ENCODE measurements around the gene BCL2L12.

The BCL2L12 gene

DNA sequence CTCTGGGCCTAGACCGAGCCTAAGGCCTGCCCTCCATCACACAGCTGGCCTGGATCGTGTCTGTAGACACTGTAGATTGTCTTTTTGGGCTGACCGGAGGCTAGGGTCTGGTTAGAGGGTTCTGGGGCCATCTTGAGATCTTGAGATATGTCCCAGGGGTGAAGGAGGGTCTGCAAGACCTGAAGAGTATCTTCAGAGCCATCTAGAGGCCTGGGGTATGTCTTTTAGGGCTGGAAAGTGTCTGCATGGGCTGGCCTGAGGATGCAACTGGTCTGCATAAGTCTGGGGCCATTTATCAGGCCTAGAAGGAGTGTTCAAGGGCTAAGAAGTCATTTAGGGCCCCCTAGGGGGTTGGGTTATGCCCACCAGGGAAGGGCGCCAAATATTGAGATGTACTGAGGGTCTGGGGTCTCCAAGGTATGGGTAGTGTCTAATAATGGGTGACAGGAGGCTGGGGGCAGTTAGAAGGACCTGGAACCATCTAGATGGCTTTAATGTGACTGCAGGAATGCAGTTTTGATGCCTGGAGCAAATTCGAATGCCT, 23.2 kb upstream of the BCL2L12 start:
- DNase-seq (ENCODE audit: low spot score) = no peak

DNA sequence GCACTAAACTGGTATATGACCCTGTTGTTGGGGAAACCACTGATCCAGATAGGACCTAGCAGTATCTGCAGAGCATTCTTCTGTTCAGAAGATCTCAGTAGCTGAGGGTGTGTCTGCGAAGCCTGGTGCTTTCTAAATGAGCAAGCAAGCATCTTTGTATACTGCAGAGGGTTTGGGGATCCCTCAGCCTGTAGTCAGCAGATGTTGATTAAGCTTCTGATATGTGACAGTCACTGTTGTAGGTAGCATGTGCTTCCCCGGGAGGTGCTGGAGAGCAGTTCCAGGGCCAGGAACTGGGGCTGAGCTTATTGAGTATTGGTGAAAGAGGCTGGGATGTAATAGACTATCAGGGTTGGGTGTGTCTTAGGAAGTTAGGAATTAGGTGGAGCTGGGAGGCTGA, 22.3 kb upstream of the BCL2L12 start:
- no peak for DNase-seq (ENCODE audit: low spot score)

DNA sequence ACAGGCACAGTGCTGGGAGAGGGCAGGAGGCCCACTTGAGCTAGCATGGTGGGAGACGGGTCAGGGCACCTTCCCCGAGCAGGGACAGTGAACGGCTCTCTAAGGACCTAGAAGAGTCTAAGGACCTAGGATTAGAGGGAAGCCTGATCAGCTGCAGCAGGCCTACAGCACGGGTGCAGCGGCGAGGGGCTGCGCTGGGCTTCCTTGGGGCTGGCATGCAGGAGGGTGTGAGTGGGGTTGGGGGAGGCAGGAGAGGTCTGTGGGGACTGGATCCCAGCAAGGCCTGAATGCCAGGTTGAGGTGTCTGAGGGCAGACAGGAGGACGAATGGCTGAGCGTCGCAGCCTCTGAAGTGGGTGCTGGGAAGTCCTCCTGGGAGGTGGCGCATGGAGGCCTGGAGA, 20.1 kb upstream of the BCL2L12 start:
- DNase-seq (ENCODE audit: low spot score) = no peak

DNA sequence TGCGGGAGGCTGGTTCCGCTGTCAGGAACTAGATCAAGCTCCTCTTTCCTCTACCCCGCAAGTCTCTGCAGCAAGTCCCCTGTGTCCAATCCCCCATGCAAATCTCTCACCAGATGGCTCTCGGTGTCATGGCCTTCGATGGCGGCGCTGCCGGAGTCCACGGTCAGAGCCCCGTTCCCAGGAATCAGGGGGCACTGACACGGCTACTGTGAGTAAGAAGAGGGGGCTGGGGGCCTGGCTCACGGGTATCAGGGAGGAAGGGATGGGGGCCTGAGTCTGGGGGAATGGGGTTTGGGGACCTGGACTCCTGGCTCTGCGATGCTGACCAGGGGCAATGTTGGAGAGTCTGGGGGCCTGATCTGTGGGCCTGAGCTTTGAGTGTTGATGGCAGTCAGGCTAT, 19.7 kb upstream of the BCL2L12 start:
- DNase-seq (ENCODE audit: low spot score) = no peak

DNA sequence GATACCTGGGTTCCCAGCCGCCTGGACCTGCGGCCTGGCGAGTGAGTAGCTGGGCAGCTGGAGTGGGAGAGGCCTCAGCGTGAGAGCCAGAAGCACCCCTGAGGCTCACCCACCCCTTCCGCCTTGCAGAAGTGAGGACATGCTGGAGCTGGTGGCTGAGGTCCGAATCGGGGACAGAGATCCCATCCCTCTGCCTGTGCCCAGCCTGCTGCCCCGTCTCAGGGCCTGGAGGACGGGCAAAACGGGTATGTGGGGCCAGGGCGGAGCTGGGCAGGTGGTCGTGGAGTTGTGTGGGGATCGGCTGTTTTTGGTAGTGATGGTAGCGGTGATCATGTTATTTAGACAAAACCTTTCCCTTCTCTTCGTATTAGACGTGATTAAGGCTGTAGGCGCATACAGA, 19.1 kb upstream of the BCL2L12 start:
- no peak for DNase-seq (ENCODE audit: low spot score)

DNA sequence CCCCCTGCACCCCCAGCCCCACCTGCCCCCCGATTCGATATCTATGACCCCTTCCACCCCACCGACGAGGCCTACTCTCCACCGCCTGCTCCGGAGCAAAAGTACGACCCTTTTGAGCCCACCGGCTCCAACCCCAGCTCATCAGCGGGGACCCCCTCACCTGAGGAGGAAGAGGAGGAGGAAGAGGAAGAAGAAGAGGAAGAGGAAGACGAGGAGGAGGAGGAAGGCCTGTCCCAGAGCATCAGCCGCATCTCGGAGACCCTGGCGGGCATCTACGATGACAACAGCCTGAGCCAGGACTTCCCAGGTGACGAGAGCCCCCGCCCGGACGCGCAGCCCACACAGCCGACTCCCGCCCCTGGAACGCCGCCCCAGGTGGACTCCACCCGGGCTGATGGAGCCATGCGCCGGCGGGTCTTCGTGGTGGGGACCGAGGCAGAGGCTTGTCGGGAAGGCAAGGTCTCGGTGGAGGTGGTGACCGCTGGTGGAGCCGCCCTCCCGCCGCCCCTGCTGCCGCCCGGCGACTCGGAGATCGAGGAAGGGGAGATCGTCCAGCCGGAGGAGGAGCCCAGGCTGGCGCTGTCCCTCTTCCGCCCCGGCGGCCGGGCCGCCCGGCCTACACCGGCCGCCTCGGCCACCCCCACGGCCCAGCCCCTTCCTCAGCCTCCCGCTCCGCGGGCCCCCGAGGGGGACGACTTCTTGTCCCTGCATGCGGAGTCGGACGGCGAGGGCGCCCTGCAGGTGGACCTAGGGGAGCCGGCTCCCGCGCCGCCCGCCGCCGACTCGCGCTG, 14.5 kb upstream of the BCL2L12 start:
- no peak for DNase-seq (ENCODE audit: low spot score)

DNA sequence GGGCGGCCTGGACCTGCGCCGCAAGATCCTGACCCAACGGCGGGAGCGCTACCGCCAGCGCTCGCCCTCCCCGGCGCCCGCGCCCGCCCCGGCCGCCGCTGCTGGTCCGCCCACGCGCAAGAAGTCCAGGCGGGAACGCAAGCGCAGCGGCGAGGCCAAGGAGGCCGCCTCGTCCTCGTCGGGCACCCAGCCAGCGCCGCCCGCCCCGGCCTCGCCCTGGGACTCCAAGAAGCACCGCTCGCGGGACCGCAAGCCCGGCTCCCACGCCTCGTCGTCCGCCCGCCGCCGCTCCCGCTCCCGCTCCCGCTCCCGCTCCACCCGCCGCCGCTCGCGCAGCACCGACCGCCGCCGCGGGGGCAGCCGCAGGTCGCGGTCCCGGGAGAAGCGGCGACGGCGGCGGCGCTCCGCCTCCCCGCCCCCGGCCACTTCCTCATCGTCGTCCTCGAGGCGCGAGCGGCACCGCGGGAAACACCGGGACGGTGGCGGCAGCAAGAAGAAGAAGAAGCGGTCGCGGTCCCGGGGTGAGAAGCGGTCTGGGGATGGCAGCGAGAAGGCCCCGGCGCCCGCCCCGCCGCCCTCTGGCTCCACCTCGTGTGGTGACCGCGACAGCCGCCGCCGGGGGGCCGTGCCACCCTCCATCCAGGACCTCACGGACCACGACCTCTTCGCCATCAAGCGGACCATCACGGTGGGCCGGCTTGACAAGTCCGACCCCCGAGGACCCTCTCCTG, 13.7 kb upstream of the BCL2L12 start:
- DNase-seq (ENCODE audit: low spot score) = no peak

DNA sequence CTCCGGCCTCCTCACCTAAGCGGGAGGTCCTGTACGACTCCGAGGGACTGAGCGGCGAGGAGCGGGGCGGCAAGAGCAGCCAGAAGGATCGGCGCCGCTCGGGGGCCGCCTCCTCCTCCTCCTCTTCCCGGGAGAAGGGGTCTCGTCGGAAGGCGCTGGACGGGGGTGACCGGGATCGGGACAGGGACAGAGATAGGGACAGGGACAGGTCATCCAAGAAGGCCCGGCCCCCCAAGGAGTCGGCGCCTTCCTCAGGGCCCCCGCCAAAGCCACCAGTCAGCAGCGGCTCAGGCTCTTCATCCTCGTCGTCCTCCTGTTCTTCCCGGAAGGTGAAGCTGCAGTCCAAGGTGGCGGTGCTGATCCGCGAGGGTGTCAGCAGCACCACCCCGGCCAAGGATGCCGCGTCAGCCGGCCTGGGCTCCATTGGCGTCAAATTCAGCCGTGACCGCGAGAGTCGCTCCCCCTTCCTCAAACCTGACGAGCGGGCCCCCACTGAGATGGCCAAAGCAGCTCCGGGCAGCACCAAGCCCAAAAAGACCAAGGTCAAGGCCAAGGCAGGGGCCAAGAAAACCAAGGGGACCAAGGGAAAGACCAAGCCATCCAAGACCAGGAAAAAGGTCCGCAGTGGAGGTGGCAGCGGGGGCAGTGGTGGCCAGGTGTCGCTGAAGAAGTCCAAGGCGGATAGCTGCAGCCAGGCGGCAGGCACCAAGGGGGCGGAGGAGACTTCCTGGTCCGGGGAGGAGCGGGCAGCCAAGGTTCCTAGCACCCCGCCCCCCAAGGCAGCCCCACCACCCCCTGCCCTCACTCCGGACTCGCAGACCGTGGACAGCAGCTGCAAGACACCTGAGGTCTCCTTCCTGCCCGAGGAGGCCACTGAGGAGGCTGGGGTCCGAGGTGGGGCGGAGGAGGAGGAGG, 12.9 kb upstream of the BCL2L12 start:
- no peak for DNase-seq (ENCODE audit: low spot score)

DNA sequence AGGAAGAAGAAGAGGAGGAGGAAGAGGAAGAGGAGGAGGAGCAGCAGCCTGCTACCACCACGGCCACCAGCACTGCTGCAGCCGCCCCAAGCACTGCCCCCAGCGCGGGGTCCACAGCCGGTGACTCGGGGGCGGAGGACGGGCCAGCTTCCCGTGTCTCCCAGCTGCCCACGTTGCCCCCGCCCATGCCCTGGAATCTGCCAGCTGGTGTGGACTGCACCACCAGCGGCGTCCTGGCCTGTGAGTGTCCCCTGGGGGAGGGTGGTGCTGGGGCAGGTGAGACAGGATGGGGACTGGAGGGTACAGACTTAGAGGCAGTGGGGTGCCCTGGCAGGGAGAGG, 12.3 kb upstream of the BCL2L12 start:
- DNase-seq (ENCODE audit: low spot score) = no peak

DNA sequence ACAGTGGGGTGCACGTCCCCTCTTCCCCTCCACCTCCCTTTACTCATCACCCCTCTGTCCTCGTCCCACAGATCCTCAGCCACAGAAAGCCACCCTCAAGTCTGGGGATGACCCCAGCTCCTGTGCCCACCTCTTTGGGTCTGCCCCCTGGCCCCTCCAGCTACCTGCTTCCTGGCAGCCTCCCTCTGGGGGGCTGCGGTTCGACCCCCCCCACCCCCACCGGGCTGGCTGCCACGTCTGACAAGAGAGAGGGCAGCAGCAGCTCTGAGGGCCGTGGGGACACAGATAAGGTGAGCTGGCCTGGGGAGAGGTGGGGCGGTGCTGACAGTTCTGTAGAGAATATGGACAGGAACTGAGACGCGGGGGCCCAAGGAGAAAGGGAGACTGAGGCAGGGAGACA, 11.2 kb upstream of the BCL2L12 start:
- no peak for DNase-seq (ENCODE audit: low spot score)

DNA sequence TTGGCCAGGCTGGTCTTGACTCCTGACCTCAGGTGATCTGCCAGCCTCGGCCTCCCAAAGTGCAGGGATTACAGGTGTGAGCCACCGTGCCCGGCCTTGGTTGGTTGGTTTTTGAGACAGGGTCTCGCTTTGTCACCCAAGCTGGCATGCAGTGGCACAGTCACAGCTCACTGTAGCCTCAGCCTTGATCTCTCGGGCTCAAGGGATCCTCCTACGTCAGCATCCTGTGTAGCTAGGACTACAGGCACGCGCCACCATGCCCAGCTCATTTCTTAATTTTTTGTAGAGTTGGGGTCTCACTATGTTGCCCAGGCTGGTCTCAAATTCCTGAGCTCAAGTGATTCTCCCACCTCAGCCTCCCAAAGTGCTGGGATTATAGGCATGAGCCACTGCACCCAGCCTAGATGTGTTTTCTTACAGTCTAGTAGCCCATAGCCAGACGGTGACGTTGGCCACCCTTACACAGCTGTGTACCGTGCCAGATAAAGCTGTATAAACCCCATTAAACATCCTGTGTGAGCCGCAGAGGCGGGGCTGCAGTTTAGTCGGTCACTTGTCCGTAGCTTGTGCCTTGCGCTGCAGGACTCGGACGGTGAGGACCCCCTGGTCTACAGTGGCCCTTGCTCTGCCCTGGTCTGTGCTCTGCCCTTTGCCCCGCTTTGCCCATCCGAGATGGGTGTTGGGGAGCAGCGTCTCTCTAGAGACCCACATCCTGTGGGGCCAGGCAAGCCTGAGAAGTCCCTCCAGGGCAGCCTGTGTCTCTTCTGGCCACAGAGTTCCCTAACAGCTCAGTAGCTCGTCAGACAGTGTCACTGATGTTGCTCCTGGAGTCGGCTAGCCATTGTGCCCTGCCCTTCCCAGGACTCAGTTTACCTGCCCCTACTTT, 9.9 kb upstream of the BCL2L12 start:
- DNase-seq (ENCODE audit: low spot score) = no peak

DNA sequence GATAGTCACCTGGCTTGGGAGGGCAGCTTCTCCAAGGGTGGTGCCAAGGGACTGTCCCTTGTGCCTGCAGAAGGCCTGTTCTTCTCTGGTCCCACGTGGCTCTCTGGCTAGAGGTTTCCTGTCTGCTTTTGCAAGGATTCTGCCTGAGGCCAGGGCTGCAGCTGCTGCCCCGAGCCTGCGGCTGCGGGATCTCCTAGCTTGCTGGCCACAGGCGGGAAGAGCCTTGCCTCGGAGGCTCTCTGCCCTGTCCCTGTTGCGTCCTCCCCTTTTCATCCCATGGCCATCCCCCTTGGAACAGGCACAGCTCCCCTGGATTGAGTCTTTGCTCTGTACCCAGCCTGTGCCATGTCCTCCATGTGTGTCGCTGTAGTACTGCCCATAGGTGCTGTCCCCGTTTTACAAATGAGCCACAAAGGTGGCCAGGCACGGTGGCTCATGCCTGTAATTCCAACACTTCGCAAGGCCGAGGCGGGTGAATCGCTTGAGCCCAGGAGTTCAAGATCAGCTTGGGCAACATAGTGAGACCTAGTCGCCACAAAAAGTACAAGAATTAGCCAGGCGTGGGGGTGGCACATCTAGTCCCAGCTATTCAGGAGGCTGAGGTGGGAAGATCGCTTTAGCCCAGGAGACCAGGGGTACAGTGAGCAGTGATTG, 9.2 kb upstream of the BCL2L12 start:
- DNase-seq (ENCODE audit: low spot score) = no peak

DNA sequence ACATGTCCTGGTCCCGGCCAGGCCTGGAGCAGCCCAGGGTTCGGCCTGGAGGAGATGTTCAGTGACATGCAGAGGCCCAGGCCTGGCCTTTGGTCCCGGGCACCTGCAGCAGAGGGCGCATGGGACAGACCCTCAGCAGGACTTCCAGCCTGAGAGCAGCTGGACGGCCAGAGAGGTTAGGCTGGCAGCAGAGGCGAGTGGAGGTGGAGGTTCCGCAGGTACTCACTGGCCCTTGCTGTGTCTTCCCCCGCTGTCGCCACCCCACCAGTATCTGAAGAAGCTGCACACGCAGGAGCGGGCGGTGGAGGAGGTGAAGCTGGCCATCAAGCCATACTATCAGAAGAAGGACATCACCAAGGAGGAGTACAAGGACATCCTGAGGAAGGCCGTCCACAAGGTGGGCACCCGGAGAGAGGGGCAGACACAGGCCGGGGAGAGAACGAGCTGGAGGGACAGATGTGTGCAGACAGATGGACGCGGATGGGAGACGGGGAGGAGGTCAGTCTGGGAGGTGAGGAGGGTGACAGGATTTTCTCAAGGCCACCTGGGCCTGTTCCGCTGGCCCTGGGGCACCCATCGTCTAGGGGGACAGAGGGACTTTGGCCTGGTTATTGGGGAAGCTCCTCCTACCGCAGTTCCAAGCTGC, 8.1 kb upstream of the BCL2L12 start:
- no peak for DNase-seq (ENCODE audit: low spot score)

DNA sequence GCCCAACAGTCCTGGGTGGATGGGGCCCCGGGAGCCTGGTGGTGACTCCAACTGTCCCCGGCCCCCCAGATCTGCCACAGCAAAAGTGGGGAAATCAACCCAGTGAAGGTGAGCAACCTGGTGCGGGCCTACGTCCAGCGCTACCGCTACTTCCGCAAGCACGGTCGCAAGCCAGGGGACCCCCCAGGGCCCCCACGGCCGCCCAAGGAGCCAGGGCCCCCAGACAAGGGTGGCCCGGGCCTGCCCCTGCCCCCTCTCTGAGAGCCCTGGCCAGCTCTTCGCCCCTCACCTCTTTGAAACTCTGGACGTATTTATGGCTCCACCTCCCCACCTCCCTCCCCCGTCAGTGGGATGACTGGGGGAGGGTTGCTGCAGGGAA, 7.6 kb upstream of the BCL2L12 start:
- DNase-seq (ENCODE audit: low spot score) = no peak

DNA sequence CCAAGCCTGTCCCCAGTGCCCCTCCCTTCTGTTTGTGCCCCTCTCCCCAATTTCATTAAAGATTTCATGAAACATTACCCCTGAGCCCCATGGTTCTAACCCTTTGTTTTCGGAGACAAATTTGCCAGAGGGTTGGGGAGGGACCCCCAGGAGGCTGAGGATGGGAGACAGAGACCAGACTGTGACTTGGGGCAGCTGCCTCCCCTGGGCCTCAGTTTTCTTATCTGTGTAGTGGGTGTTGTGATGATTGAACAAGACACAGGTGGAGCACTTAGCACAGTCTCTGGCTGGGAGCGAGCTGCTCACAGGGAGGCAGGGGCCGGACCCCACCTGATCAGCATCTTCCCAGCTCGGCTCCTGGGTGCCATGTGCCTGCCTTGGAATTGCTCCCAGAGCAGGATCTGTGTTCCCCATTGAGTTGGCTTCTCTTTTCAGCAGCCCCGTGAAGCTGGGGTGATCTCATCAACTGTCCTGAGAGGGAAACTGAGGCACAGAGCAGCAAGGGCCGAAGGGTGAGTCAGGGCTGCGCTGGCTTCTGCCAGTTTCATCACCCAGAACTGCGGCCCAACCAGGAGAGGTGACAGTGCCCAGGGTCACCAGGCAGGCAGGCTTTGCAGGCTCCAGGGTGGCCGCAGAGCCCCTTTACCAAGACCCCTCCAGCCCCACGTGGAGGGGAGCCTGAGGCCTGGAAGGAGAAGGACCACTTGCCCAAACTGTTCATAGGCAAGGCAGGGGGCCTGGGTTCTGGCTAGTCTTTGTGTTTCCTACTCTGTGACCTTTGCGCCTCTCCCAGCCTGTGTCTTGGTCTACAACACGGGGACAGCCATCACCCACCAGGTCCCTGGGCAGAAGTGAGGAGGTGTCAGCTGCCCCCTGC, 6.9 kb upstream of the BCL2L12 start:
- no peak for DNase-seq (ENCODE audit: low spot score)

DNA sequence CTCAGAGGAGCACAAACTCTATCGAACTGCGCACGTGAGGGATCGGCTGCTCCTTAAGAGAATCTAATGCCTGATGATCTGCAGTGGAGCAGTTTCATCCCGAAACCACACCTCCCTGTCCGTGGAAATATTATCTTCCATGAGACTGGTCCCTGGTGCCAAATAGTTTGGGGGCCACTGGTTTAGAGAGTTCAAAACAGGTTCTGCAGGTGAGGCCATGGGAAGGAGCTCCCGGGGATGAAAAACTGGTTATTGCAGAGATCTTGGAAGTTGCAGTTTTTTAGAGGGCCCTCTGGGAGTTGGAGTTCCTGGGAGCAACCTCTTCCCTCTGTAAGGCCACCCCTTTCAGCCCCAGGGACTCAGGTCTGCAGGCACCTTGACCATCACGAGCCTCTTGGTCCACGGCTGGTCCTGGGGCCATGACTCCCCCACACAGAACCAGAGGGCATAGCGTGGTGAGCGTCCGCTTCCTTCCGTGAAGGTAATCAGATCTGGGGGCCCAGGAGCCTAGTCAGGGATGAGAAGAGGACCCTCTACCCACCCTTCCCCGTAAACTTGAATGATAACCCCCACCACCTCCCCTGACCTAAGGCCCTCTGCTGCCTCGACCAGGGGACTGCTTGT, 5.3 kb upstream of the BCL2L12 start:
- no peak for DNase-seq (ENCODE audit: low spot score)

DNA sequence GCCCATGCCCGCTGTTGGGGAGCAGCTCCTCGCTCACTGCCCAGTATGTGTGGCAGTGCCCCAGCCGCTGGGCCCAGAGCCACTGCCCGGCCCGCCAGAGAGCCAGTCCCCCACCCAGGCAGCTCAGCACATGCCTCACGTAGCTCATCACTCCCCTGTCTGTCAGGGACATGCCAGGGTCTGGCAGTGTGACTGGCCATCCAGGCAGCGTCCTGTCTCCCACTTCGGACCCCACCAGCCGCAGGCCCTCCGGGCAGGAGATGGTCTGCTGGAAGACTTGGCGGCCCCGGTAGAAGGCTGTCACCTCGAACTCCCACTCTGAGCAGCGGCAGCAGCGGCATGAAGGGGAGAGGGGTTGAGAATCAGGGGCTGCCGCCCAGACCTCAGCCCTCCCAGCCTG, 3.7 kb upstream of the BCL2L12 start:
- DNase-seq (ENCODE audit: low spot score) = no peak

DNA sequence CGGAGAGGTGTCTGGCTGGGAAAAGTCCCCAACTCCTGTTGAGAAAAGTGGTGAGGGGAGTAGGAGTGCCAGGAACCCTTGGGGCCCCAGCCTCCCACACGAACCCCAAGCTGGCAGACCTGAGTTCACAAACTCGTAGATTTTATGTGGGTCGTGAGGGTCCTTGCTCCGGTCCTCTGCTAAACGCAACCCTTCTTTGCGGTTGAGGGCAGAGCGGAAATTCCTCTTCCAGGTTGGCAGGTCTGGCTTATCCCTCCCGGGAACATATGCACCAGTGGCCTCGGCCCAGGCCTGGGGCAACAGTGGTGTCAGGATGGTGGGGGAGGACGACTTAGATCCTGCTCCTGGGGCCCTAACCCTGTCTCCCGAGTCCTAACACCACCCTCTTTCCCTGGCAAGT, 2.5 kb upstream of the BCL2L12 start:
- no peak for DNase-seq (ENCODE audit: low spot score)
